SK-N-SH treated with all-trans-retinoic acid at 6 μM for 48 hours (cell line): Measurements from ENCODE around the gene ZNF70.

Source experiments
- ARNTL ChIP-seq: fragments of 450-650 bp; formaldehyde crosslinking; IDR thresholded peaks from 2 replicates; pipeline ENCODE4 v1.5.0; 2020; ENCODE audit warnings: low read depth, mild to moderate bottlenecking, moderate library complexity, borderline replicate concordance
- CSRNP3 ChIP-seq: fragments of 250-450 bp; sonication (Bioruptor Pico); IDR thresholded peaks from 2 replicates; pipeline ENCODE4 v1.5.1; 2021; ENCODE audit warnings: mild to moderate bottlenecking, moderate library complexity
- PATZ1 ChIP-seq: fragments of 250-450 bp; sonication (Bioruptor Pico); IDR thresholded peaks from 2 replicates; pipeline ENCODE4 v1.8.0; 2020; ENCODE audit warnings: mild to moderate bottlenecking, moderate library complexity, borderline replicate concordance
- TOX ChIP-seq: fragments of 250-450 bp; sonication (Bioruptor Pico); IDR thresholded peaks from 2 replicates; pipeline ENCODE4 v1.8.0; 2021; ENCODE audit warnings: mild to moderate bottlenecking, moderate library complexity, borderline replicate concordance
- ZFP30 ChIP-seq: fragments of 450-650 bp; formaldehyde crosslinking; IDR thresholded peaks from 2 replicates; pipeline ENCODE4 v1.5.0; 2022; ENCODE audit warnings: mild to moderate bottlenecking, moderate library complexity
- ZNF8 ChIP-seq: fragments of 450-650 bp; formaldehyde crosslinking; IDR thresholded peaks from 2 replicates; pipeline ENCODE4 v1.5.0; 2020; ENCODE audit warnings: mild to moderate bottlenecking, moderate library complexity

GRCh38 chr22:23772315-23772648 lies 21.4 kb upstream of the ZNF70 start:
- TF ChIP-seq PATZ1 (CRISPR knock-in tag): no peak
- TF ChIP-seq ARNTL (CRISPR knock-in tag): no peak
- no peak for TF ChIP-seq TOX (CRISPR knock-in tag)
- no peak for TF ChIP-seq ZFP30 (CRISPR knock-in tag)
- no peak for TF ChIP-seq ZNF8 (CRISPR knock-in tag)
- no peak for TF ChIP-seq CSRNP3 (CRISPR knock-in tag)
